HG03460 (cell line): ENCODE data around the gene CD52.
"Not testable (repeated sequence)": the region's sequence is repeated elsewhere in the genome, so short reads cannot be mapped to it uniquely, and the experiment has no call there.

Source experiments
- ATAC-seq: cut with Tn5 transposase; IDR thresholded peaks from one replicate; pipeline ENCODE4 v1.9.1; 2021; ENCODE audit not compliant: unreplicated experiment

The CD52 gene

DNA sequence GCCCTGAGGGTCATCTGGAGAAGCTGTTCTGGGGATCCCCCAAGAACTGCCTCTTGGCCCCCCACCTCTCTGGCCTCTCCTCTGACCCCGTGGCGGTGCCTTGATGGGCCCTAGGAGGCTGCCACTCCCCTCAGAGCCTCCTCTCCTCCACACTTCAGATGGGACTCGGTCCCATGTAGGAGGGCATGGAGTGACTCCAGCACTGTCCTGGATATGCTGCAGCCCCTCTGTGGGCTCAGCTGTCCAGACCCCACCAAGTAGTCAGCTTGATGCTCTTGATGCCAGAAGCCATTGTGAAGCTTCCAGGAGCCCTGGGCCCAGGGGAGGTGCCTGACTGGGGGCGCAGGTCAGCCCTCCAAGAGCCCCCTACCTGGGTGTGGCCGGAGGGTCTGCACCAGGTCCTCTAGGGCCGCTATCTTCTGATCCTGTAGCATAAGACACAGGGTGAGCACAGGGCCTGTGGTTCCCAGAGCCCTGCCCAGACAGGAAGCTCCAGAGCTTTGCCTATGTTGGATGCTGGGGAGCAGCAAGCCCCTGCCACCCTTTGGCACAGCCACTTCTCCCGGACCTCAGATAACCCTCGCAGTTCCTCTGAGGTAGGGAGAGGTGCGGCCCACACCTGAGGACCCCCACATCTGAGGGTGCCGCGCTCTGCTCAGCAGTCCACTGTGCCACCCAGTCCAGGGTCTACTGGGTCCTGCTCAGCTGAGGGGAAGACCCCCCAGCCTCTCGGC lies 20.5 kb upstream of the CD52 start:
- ATAC-seq, result no peak

GRCh38 chr1:26297791-26298124 lies 20.0 kb upstream of the CD52 start:
- ATAC-seq, result no peak

- ATAC-seq, result no peak
These were observed 17.0 kb upstream of the CD52 start for GRCh38 chr1:26300578-26301275.

DNA sequence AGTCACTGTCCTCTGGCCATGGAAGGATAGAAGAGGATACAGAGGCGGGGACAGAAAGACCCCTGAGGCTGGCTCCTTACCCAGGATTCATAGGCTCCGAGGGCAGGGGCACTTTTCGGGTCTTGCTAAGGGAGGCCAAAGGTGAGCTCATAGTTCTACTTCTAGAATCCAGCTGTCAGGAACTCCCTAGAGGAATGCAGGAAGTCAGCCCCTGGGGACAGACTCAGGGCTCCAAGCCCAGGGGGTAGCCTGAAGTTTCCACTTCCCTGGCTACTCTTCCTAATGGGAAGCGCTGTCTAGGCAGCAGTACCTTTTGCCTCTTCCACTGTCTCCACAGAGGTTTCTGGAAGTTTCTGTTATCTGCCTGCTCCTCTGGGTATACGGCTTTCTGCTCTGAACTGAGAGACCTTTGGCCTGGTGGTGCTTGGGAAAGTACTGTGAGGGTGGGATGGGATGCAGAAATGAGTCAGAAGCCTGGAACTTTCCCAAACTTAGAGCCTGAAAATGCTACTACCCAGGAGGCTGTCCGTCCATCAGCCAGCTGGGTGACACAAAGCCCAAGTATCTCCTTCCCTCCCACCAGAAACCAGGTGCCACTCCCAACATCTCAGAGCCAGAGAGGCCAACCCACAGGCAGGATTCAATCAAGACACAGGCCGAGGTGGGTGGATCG lies 14.9 kb upstream of the CD52 start:
- ATAC-seq, result no peak

DNA sequence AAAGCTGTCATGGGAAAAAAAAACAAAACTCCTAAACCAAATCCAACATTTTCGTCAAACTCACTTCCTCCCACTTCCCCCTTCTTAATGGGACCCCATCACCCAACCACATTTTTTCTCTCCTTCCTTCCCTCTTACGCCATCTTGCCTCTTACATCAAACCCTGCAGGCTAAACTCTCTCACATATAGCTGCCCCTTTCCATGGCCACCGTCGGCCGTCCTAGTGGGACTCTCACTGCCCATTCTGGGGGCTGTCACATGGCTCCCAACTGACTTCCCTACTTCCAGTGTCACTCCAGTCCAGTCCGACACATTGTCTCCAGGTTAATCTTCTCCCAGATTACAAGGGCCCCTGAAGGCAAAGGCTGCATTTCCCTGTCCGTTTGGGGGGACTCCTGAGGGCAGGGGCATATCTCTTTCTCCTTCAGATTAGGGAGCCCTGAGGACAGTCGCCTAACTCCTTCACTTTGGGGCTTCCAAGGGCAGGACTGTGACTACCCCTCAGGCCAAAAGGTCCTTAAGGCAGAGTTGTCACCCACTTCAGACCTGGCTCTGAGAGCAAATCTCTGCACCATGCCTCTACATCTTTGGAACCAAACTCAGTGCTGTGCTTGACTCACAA lies 12.0 kb upstream of the CD52 start:
- peak; percentile 13 for ATAC-seq

- ATAC-seq, result peak; percentile 98
These were observed 11.2 kb upstream of the CD52 start, which contains the start of gene UBXN11 for GRCh38 chr1:26306290-26307229. TSS of gene UBXN11 (minus strand) at chr1:26306636. CDS start at chr1:26302883, 3,753 bp downstream.

GRCh38 chr1:26307363-26307781 lies 10.4 kb upstream of the CD52 start:
- ATAC-seq, result no peak

- not testable (repeated sequence) for ATAC-seq
These were observed 9.5 kb upstream of the CD52 start for GRCh38 chr1:26307966-26308899.

DNA sequence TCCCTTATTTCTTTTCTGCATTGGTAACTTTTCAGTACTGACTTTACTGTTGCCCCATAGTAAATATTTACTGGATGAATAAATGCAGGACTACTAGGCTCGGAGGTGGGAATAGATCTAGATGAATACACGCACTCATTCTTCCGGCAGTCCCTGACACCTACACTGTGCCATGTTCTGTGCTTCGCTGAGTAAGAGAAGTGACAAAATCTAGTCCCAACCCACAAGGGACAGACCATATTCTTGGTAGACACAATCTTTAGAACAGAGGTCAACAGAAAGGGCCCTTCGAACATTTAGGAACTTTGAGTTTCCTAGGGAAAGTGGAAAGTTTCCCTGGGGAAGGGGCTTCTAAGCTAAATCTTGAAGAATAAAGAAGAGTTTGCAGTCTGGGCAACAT lies 3.3 kb upstream of the CD52 start:
- ATAC-seq, result no peak

GRCh38 chr1:26315874-26316850 lies 1.6 kb upstream of the CD52 start:
- no peak for ATAC-seq

GRCh38 chr1:26317146-26317545 lies 612 bp upstream of the CD52 start:
- ATAC-seq, result no peak

GRCh38 chr1:26318338-26319064 lies 743 bp downstream of the CD52 start:
- no peak for ATAC-seq

GRCh38 chr1:26320896-26321295 lies 3.1 kb downstream of the CD52 start:
- no peak for ATAC-seq

- ATAC-seq, result no peak
These were observed 3.7 kb downstream of the CD52 start for GRCh38 chr1:26321315-26322041.

GRCh38 chr1:26322042-26322331 lies 4.2 kb downstream of the CD52 start:
- no peak for ATAC-seq

DNA sequence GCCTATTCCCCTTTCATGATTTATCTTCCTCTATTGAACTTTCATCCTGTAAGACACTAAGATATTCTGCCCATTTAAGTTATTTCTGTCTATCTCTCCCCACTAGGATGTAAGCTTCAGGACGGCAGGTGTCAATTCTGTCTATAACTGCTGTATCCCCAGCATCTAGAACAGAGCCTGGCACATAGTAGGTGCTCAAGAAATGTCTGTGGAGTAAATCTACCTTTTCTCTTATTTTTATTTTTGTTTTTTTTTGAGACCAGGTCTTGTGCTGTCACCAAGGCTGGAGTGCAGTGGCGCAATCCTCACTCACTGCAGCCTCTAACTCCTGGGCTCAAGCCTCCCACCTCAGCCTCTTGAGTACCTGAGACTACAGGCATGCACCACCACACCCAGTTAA lies 5.6 kb downstream of the CD52 start:
- ATAC-seq, result no peak

DNA sequence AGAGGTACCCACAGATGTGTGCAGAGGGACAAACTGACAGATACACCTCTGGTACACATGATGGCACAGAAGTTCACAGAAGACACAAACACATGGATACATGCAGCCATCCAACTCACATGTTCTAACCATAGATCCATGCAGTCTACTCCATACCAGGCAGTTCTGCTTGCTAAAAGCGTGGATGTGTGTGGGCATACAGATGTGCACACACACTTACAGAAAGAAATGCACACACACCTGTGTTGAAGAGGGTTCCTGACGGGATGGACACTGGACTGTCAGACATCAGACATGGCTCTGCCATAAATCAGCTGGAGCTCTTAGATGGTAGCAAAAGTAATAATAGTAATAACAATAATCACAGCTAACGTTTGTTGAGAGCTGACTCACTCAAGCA lies 6.8 kb downstream of the CD52 start:
- no peak for ATAC-seq
